NK-92 (cell line): ENCODE data around the gene SLC35E3.

ENCODE experiments used
- DNase-seq: peaks from one replicate; lab custom pipeline; 2025; ENCODE audit not compliant: unreplicated experiment; lab: John Stamatoyannopoulos, UW

The SLC35E3 gene

GRCh38 chr12:68745904-68746571 lies at the start of gene SLC35E3:
SLC35E3 (plus strand) TSS chr12:68746176; CDS start chr12:68746378, 202 bp downstream.
- peak; percentile 49 for DNase-seq

DNA sequence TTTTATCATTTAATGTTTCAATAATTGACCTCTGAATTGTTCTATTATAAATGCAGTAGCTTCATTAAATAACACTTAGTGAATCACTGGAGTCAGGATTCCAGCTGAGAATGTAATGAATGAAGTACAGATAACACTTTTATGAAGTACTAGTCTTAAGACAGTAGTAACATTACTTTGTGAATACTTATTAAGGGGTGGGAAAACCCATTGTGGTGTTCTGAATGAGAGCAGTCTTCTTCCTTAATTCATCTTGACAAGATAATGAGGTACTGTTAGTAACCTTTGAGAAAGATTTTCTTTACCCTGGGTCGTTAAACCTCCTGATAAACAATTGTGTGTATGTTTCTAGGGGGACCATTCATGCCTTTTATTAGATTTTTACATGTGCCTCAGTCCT lies 46.5 kb upstream of the SLC35E3 start:
- DNase-seq = no peak

DNA sequence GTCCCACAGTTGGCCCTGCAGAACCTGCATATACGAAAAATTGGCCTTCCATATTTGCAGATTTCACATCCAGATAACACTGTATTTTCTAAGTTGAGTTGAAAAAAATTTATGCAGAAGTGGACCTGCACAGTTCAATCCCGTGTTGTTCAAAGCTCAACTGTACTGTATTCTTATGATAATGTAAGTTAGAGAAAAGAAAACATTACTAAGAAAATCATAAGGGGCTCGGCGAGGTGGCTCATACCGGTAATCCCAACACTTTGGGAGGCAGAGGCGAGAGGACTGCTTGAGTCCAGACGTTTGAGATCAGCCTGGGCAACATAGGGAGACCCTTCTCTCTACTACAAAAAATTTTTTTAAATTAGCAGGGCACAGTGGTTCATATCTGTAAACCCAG lies 18.2 kb upstream of the SLC35E3 start:
- DNase-seq = no peak

- DNase-seq = no peak
These were observed 12.3 kb upstream of the SLC35E3 start for GRCh38 chr12:68733661-68734071.

DNA sequence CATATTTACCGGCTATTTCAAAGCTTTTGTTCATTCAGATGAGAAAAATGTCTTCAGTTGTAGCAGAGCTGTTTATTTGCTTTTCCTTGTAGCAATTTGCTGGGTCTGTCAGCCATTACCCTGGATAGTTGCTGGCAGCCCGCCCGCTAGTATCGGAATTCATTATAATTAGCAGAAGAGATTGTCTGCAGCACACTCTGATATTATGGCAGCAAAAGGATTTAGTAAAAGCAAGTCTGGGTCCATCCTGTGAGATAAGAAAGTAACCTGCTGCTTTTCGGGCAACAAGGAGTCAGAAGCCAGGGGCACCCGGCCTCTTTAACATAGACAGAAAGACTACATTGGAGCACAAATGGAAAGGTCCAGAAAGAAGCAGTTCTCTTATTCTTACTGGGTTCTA lies 6.1 kb upstream of the SLC35E3 start:
- no peak for DNase-seq

DNA sequence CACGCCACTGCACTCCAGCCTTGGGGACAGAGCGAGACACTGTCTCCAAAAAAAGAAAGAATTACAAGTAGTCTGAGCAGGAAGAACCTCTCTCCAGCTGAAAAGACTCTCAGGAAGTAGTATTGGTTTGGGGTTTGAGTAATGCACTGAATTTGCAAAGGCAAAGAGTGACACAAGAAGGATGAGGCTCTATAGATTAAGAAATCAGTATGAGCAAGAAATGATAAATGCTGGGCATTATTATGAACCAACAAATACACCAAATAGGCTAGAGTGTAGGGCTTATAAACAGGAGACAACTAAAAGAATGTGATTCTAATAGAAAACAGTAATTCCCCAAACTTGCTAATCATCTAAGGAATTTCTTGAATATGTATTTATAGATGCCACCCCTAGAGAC lies 2.6 kb upstream of the SLC35E3 start:
- DNase-seq = no peak

DNA sequence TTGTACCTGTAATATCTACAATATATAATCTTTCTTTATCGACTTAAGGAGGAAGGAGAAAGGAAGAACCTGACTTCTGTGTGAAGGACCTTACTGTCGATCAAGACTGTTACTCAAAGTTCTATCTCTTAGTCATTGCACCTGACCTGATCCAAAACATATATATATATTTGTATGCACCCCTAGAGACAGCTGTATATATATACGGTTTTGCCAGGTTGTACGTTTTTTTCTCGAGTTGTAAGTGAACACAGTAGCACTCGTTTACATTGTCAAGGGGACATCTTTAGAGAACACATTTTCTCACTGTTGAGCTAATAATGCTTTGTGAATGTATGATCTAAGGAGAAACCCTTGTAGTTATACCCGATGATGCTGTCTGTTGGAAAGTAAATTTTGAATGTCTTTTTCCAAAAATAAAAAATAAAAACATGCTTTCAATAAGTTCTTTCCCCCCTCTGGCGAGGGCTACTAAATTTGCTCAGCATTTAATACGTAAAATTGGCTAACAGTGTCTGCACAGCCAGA lies 536 bp upstream of the SLC35E3 start:
- DNase-seq = no peak

GRCh38 chr12:68746572-68747180 lies 700 bp downstream of the SLC35E3 start:
- DNase-seq = no peak

DNA sequence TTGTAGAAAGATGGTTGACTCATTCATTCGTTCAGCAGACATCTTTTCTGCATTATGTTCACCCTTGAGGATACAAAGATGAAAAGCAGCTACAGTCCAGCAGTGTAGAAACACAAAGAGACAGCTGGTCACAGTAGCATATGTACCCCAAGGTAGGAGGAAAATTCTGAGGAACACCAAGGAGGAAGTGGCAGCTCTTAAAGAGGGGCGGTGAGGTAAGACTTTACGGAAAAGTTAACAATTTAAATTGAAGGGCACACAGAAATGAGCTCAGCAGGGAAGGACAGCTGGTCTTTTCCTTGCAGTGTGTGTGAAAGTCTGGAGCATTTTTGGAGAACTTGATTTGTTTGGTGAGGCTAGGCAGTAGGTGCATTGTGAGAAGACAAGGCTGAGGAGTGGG lies 3.5 kb downstream of the SLC35E3 start:
- no peak for DNase-seq

- no peak for DNase-seq
These were observed 3.9 kb downstream of the SLC35E3 start for GRCh38 chr12:68749861-68750260.

DNA sequence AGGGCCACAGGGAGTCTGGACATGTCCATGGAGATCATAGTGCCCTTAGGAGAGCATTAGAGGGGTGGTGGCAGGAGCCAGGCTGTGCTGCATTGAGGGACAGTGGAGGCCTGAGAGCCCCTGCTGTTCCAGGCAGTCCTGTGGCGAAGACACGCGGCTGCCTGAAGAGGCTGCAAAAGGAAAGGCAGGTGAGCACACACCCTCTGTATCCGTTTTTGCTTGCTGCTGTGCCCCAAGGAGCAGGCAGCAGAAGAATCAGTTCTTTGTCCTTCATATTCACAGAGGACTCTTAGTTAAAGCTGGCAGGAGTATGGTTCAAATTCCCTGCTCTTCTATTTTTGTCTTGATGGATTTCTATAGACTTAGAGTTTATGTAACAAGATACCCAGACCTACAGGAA lies 4.5 kb downstream of the SLC35E3 start:
- DNase-seq = no peak

GRCh38 chr12:68755536-68756243 lies 9.7 kb downstream of the SLC35E3 start:
- no peak for DNase-seq

DNA sequence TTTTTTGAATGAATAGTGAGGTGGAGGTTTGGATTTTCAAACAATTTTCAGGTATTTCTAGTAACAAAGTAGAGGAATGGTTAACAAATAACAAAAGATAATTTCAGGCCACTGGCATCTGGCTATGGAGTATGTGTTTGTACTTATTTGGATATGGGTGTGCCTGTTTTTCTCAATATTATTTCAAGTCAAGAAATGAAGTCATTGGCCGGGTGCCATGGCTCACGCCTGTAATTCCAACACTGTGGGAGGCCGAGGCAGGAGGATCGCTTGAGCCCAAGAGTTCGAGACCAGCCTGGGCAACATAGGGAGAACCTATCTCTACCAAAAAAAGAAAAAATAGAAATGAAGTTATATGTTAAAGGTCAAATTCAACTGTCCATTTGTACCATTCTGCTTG lies 13.9 kb downstream of the SLC35E3 start:
- no peak for DNase-seq

DNA sequence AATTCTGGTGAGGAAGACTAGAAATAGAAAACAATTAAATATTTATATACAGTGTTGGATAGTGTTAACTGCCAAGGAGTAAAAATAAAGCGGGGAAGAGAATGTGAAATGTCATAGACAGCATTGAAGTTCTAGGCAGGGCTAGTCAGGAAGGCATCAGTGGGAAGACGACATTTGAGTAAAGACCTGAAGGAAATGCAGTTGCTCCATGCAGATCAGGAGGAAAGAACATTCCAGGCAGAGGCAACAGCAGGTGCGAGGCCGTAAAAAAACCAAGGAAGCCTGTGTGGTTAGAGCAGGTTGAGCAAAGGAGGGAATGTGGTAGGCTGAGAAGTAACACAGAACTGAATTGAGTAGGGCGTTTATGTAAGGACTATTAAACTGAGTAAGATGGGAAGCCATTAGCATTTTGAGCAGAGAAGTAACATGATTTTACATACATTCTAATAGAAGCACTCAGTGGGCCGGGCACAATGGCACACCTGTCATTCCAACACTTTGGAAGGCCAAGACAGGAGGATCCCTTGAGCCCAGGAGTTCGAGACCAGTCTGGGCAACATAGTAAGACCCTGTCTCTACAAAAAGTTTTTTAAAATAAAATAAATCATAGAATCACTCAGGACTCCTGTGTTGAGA lies 14.9 kb downstream of the SLC35E3 start:
- DNase-seq = no peak

GRCh38 chr12:68761442-68761812 lies 15.5 kb downstream of the SLC35E3 start:
- no peak for DNase-seq

DNA sequence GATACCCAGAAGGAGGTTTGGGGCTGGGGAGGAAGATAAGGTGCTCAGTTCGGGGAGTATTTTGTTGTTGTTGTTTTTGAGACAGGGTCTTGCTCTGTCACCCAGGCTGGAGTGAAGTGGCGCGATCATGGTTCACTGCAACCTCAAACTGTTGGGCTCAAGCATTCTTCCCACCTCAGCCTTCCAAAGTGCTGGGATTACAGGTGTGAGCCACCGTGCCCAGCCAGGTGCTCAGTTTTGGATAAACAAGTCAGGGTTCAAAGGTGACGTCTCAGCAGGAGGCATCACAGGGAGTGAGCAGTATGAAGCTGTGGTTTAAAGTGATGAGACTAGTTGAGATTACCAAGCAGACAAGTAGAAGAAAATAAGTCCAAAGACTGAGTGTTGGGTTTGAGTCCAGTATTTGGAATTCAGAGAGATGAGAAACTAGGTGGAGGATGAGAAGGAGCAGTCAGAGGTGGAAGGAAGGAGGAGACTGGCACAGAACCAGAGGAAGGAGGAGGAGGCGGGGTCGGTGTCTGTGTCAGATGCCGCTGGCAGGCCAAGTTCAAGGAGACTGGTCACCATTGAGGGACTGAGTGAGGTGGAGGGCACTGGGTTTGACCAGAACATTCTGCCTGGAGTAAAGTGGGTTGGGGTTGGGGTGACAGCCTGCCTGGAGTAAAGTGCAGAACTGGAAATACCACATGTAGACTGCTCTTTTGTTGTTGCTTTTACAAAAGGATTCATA lies 16.1 kb downstream of the SLC35E3 start:
- DNase-seq = no peak

GRCh38 chr12:68762691-68763090 lies 16.7 kb downstream of the SLC35E3 start:
- DNase-seq = no peak

DNA sequence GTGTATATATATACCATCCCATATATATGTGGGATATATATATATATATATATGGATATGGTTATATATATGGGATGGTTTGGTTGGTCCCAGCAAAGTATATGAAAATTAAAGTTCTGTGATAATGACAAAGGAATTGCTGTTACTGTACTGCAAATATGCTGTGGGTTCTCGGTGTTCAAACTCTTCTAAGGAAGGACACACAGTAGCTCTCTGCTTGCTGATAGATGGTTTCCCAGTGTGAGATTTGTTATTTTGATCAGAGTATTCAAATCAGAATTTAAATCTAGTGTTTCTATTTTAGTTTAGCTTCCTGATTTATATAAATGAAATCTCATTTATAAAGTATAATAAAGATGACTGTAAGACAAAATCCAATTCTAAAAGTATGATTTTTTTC lies 19.7 kb downstream of the SLC35E3 start:
- DNase-seq = no peak

GRCh38 chr12:68766646-68767045 lies 20.7 kb downstream of the SLC35E3 start:
- no peak for DNase-seq

- no peak for DNase-seq
These were observed 21.2 kb downstream of the SLC35E3 start for GRCh38 chr12:68767191-68767590.

DNA sequence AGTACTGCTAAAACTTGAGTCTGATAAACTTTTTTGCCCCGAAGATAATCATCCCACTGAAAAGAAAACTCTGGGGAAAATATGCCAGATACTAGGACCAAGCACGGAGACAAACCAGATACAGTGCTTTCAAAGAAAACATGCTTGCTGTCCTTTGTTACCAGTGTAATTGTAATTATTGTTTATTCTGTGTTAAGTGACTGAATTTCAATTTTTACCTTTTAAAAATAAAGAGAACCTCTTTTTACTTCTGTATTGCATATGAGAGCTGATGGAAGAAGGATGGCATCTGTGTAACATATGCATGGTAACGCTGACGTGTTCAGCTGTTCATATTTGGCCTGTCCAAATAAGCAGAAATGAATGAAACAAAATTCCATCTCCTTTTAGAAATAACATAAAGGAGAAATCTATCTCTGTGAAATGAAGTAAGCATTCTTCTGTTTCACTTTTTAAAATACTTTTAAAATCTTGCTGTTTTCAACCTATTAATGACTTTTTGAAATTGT lies 22.5 kb downstream of the SLC35E3 start:
- no peak for DNase-seq
